ENCODE measurements around the gene PLEKHG4B.
"Not testable (repeated sequence)": the region's sequence is repeated elsewhere in the genome, so short reads cannot be mapped to it uniquely, and the experiment has no call there.

Gene PLEKHG4B

GRCh38 chr5:192970-193831 is 101.2 kb downstream of the PLEKHG4B start:
- no peak for DNase-seq (ENCODE audit: low read depth)
- TF ChIP-seq CTCF (IDR thresholded peaks at IDR 0.05; ENCODE audit: control insufficient read depth, extremely low read depth, insufficient read depth) = no peak
- H3K4me3 ChIP-seq (ENCODE audit: low read depth, low read length) = no peak overlapping the region

- no peak for TF ChIP-seq CTCF (IDR thresholded peaks at IDR 0.05; ENCODE audit: control insufficient read depth, extremely low read depth, insufficient read depth)
- no peak overlapping the region for H3K4me3 ChIP-seq (ENCODE audit: low read depth, low read length)
- DNase-seq (ENCODE audit: low read depth) = no peak
Measured at GRCh38 chr5:194102-194501, 102.1 kb downstream of the PLEKHG4B start.

- H3K4me3 ChIP-seq (ENCODE audit: low read depth, low read length) = no peak overlapping the region
- no peak for DNase-seq (ENCODE audit: low read depth)
Measured at GRCh38 chr5:194603-195209, 102.7 kb downstream of the PLEKHG4B start.

GRCh38 chr5:195401-196160 is 103.6 kb downstream of the PLEKHG4B start:
- DNase-seq (ENCODE audit: low read depth) = no peak
- no peak overlapping the region for H3K4me3 ChIP-seq (ENCODE audit: low read depth, low read length)
- TF ChIP-seq CTCF (IDR thresholded peaks at IDR 0.05; ENCODE audit: control insufficient read depth, extremely low read depth, insufficient read depth) = no peak

More at GRCh38 chr5:194603-195209, 102.7 kb downstream of the PLEKHG4B start:
- no peak for TF ChIP-seq CTCF (IDR thresholded peaks at IDR 0.05; ENCODE audit: control insufficient read depth, extremely low read depth, insufficient read depth)

GRCh38 chr5:196350-196749 is 104.4 kb downstream of the PLEKHG4B start:
- DNase-seq (ENCODE audit: low read depth) = no peak
- no peak for TF ChIP-seq CTCF (IDR thresholded peaks at IDR 0.05; ENCODE audit: control insufficient read depth, extremely low read depth, insufficient read depth)
- H3K4me3 ChIP-seq (ENCODE audit: low read depth, low read length) = no peak overlapping the region

- not testable (repeated sequence) for DNase-seq (ENCODE audit: low read depth)
Measured at GRCh38 chr5:197031-197430, 105.1 kb downstream of the PLEKHG4B start.

GRCh38 chr5:197892-198489 is 106.0 kb downstream of the PLEKHG4B start:
- no peak for TF ChIP-seq CTCF (IDR thresholded peaks at IDR 0.05; ENCODE audit: control insufficient read depth, extremely low read depth, insufficient read depth)
- no peak for DNase-seq (ENCODE audit: low read depth)
- H3K4me3 ChIP-seq (ENCODE audit: low read depth, low read length) = no peak overlapping the region

More at GRCh38 chr5:197031-197430, 105.1 kb downstream of the PLEKHG4B start:
- not testable (repeated sequence) for H3K4me3 ChIP-seq (ENCODE audit: low read depth, low read length)
